KG1 (cell line): ENCODE measurements around the gene EPHA1.

Experiments
- DNase-seq: peaks from one replicate; lab custom pipeline; 2025; lab: John Stamatoyannopoulos, UW

Gene EPHA1

GRCh38 chr7:143408686-143409561 is at the start of gene EPHA1:
Gene EPHA1, minus strand, starts transcription at chr7:143408856. Its CDS starts 51 bp downstream, at chr7:143408805.
- DNase-seq: no peak

- DNase-seq: no peak
These were observed 49.6 kb upstream of the EPHA1 start for GRCh38 chr7:143458263-143458662.

- no peak for DNase-seq
These were observed 48.5 kb upstream of the EPHA1 start for GRCh38 chr7:143456992-143457793.

- no peak for DNase-seq
These were observed 47.3 kb upstream of the EPHA1 start for GRCh38 chr7:143455942-143456341.

- DNase-seq: no peak
These were observed 46.8 kb upstream of the EPHA1 start for GRCh38 chr7:143455491-143455890.

GRCh38 chr7:143454091-143454680 is 45.5 kb upstream of the EPHA1 start:
- DNase-seq: no peak

- DNase-seq: no peak
These were observed 43.8 kb upstream of the EPHA1 start for GRCh38 chr7:143452495-143452894.

- no peak for DNase-seq
These were observed 43.1 kb upstream of the EPHA1 start for GRCh38 chr7:143451746-143452145.

GRCh38 chr7:143451122-143451521 is 42.5 kb upstream of the EPHA1 start:
- no peak for DNase-seq

- DNase-seq: no peak
These were observed 41.1 kb upstream of the EPHA1 start for GRCh38 chr7:143449793-143450192.

- DNase-seq: no peak
These were observed 39.8 kb upstream of the EPHA1 start for GRCh38 chr7:143448429-143448828.

- DNase-seq: no peak
These were observed 38.8 kb upstream of the EPHA1 start for GRCh38 chr7:143447466-143447865.

- no peak for DNase-seq
These were observed 36.1 kb upstream of the EPHA1 start for GRCh38 chr7:143444785-143445184.

GRCh38 chr7:143444063-143444782 is 35.6 kb upstream of the EPHA1 start:
- no peak for DNase-seq

- no peak for DNase-seq
These were observed 34.5 kb upstream of the EPHA1 start, which contains the start of gene TAS2R60 for GRCh38 chr7:143443153-143443552. Gene TAS2R60, plus strand, starts transcription at chr7:143443453. Its CDS starts 0 bp downstream, at chr7:143443453.

GRCh38 chr7:143439866-143440265 is 31.2 kb upstream of the EPHA1 start:
- no peak for DNase-seq

GRCh38 chr7:143437578-143437977 is 28.9 kb upstream of the EPHA1 start:
- no peak for DNase-seq

- no peak for DNase-seq
These were observed 27.8 kb upstream of the EPHA1 start for GRCh38 chr7:143436325-143436946.

GRCh38 chr7:143435266-143435665 is 26.6 kb upstream of the EPHA1 start:
- DNase-seq: no peak

GRCh38 chr7:143434660-143435059 is 26.0 kb upstream of the EPHA1 start:
- DNase-seq: no peak

- DNase-seq: no peak
These were observed 25.1 kb upstream of the EPHA1 start for GRCh38 chr7:143433759-143434158.
